Gastroesophageal sphincter (tissue), 4 donors: ENCODE data around the gene TRIM37. TPM values are rescaled to one million over a fixed set of nuclear protein-coding genes. Genes with fewer than 3 reads are reported as not detected.

Source experiments
- ATAC-seq: fragments of 150-250 bp; one replicate; pipeline ENCODE4 v1.9.1; 2016; ENCODE audit warnings: mild to moderate bottlenecking, moderate library complexity
- H3K27ac ChIP-seq, 4 donors: fragments of 200-600 bp; sonication (generic) in 3 of 4; 1 replicate in 3 of 4; 2 replicates in 1 of 4; pipeline ENCODE4 v1.5.1; 2016 to 2019
- H3K27me3 ChIP-seq: fragments of 200-600 bp; sonication (generic); one replicate; pipeline ENCODE4 v1.5.1; 2019
- H3K36me3 ChIP-seq, 2 donors: fragments of 200-600 bp; sonication (generic); one replicate each; pipeline ENCODE4 v1.5.1; 2019; ENCODE audit warnings: control low read depth in 1 of 2
- H3K4me1 ChIP-seq, 3 donors: fragments of 200-600 bp; sonication (generic); 1 replicate in 2 of 3; 2 replicates in 1 of 3; pipeline ENCODE4 v1.5.1; 2016 to 2019; ENCODE audit warnings: control low read depth in 2 of 3
- H3K4me3 ChIP-seq, 2 donors: fragments of 200-600 bp; sonication (generic); one replicate each; pipeline ENCODE4 v1.5.1; 2019; ENCODE audit warnings: mild to moderate bottlenecking in 1 of 2, moderate library complexity in 1 of 2
- H3K9me3 ChIP-seq, 3 donors: fragments of 200-600 bp; sonication (generic); one replicate each; pipeline ENCODE4 v1.5.1; 2017 to 2019; ENCODE audit warnings: control low read depth in 2 of 3
- CTCF ChIP-seq, 4 experiments: fragments of 200-600 bp in 2 of 4; fragments of 450-650 bp in 2 of 4; sonication (generic) in 1 of 4; IDR thresholded peaks; one replicate each; pipeline ENCODE4 v1.5.1; 2017 to 2019; ENCODE audit warnings: antibody characterized with exemption in 4 of 4, mild to moderate bottlenecking in 2 of 4, moderate library complexity in 2 of 4
- EP300 ChIP-seq: sonication (generic); formaldehyde crosslinking; IDR thresholded peaks from one replicate; pipeline ENCODE4 v1.6.1; 2017; ENCODE audit warnings: antibody characterized with exemption, mild to moderate bottlenecking
- POLR2A ChIP-seq, 2 donors: fragments of 450-650 bp; IDR thresholded peaks; one replicate each; pipeline ENCODE4 v1.6.1; 2017; ENCODE audit warnings: antibody characterized with exemption in 2 of 2, mild to moderate bottlenecking in 2 of 2, moderate library complexity in 1 of 2
- POLR2AphosphoS5 ChIP-seq: sonication (generic); formaldehyde crosslinking; IDR thresholded peaks from one replicate; pipeline ENCODE4 v1.6.1; 2017; ENCODE audit warnings: antibody characterized with exemption
- WGBS, 2 donors: methylation state at CpG; one replicate each; pipeline ENCODE4 v1.1.5; 2018; ENCODE audit warnings: low coverage in 1 of 2; 5-methylcytosine and 5-hydroxymethylcytosine counted together
- total RNA-seq, 4 donors: library from RNA; depleted of rRNA; stranded (reverse); fragments of >200 nt; gene quantifications; one replicate each; pipeline ENCODE4 v1.1.0, GENCODE V29; 2016

The TRIM37 gene
- total RNA-seq, 4 donors from 2014 or later = 27.6 to 30.7 (median 28.6) TPM

- TF ChIP-seq CTCF (IDR thresholded peaks at IDR 0.05) = no peak
- no peak for TF ChIP-seq EP300
- TF ChIP-seq POLR2A (IDR thresholded peaks at IDR 0.05) = no peak
- TF ChIP-seq POLR2AphosphoS5 = no peak
- no peak for ATAC-seq
- H3K36me3 ChIP-seq = peaks cover 3 to 97% of the 10 kb centered on the region in 2 donors
- H3K4me1 ChIP-seq = no peaks in the 10 kb centered on the region
- H3K9me3 ChIP-seq = no peaks in the 10 kb centered on the region
- no peak overlapping the region for H3K4me3 ChIP-seq
- no peak overlapping the region for H3K27ac ChIP-seq
- H3K27me3 ChIP-seq = no peaks in the 10 kb centered on the region
- WGBS, 2 donors = 67 to 90% methylated on average over 3 to 4 of the region's 4 CpGs
Measured at GRCh38 chr17:59046192-59046591, 60.5 kb downstream of the TRIM37 start.

- H3K9me3 ChIP-seq = no peaks in the 10 kb centered on the region
- peaks cover under 1 to 88% of the 10 kb centered on the region in 2 donors for H3K36me3 ChIP-seq
- 71 to 93% methylated on average over 4 to 5 of the region's 5 CpGs for WGBS, 2 donors
- no peaks in the 10 kb centered on the region for H3K4me1 ChIP-seq
- TF ChIP-seq EP300 (no peak), POLR2A (IDR thresholded peaks at IDR 0.05) (no peak), POLR2AphosphoS5 (no peak), CTCF (IDR thresholded peaks at IDR 0.05) (no peak)
- H3K4me3 ChIP-seq = no peak overlapping the region
- H3K27ac ChIP-seq = no peak overlapping the region
- no peaks in the 10 kb centered on the region for H3K27me3 ChIP-seq
- ATAC-seq = no peak
Measured at GRCh38 chr17:59038734-59039133, 67.9 kb downstream of the TRIM37 start.

GRCh38 chr17:59037960-59038359 is 68.7 kb downstream of the TRIM37 start:
- H3K4me3 ChIP-seq = no peak overlapping the region
- TF ChIP-seq POLR2AphosphoS5 = no peak
- TF ChIP-seq CTCF (IDR thresholded peaks at IDR 0.05) = no peak
- no peak for TF ChIP-seq POLR2A (IDR thresholded peaks at IDR 0.05)
- no peaks in the 10 kb centered on the region for H3K9me3 ChIP-seq
- no peaks in the 10 kb centered on the region for H3K27me3 ChIP-seq
- H3K27ac ChIP-seq = no peak overlapping the region
- ATAC-seq = no peak
- no peaks in the 10 kb centered on the region for H3K4me1 ChIP-seq
- peaks cover 0 to 83% of the 10 kb centered on the region in 2 donors for H3K36me3 ChIP-seq

GRCh38 chr17:59030811-59031210 is 75.9 kb downstream of the TRIM37 start:
- 94 to 100% methylated on average over 1 of the region's 1 CpG for WGBS, 2 donors
- Histone ChIP-seq H3K4me1 (peaks cover 0 to 13% (median 0%) of the 10 kb centered on the region in 3 donors), H3K27me3 (no peaks in the 10 kb centered on the region), H3K36me3 (peaks cover 0 to 45% of the 10 kb centered on the region in 2 donors), H3K9me3 (no peaks in the 10 kb centered on the region), H3K27ac (no peak overlapping the region), H3K4me3 (no peak overlapping the region)
- TF ChIP-seq POLR2AphosphoS5 = no peak
- no peak for ATAC-seq

- ATAC-seq = no peak
- H3K9me3 ChIP-seq = no peaks in the 10 kb centered on the region
- TF ChIP-seq POLR2A (IDR thresholded peaks at IDR 0.05) (no peak), CTCF (IDR thresholded peaks at IDR 0.05) (no peak)
Measured at GRCh38 chr17:59028328-59028727, 78.4 kb downstream of the TRIM37 start.

More at GRCh38 chr17:59028328-59028727, 78.4 kb downstream of the TRIM37 start:
- H3K36me3 ChIP-seq = peaks cover 0 to 26% of the 10 kb centered on the region in 2 donors
- no peaks in the 10 kb centered on the region for H3K27me3 ChIP-seq
- WGBS, 2 donors = 72 to 84% methylated on average over 4 to 6 of the region's 6 CpGs
- no peak overlapping the region for H3K27ac ChIP-seq
- H3K4me1 ChIP-seq = peaks cover 0 to 13% (median 0%) of the 10 kb centered on the region in 3 donors
- H3K4me3 ChIP-seq = no peak overlapping the region
